Duodenal mucosa (tissue), 2 donors: ENCODE data around the gene LMOD1.

Experiments
- H3K27ac ChIP-seq: one replicate; pipeline ENCODE4 v1.7.0; 2013; ENCODE audit warnings: low read depth, low read length
- H3K27me3 ChIP-seq, 2 donors: one replicate each; pipeline ENCODE4 v1.7.0; 2013; ENCODE audit warnings: low read length in 2 of 2, control low read depth in 1 of 2; ENCODE audit not compliant: insufficient read depth in 2 of 2, control insufficient read depth in 1 of 2
- H3K36me3 ChIP-seq, 2 donors: one replicate each; pipeline ENCODE4 v1.7.0; 2013; ENCODE audit warnings: low read length in 2 of 2, control low read depth in 1 of 2; ENCODE audit not compliant: insufficient read depth in 2 of 2, control insufficient read depth in 1 of 2
- H3K4me1 ChIP-seq, 2 donors: one replicate each; pipeline ENCODE4 v1.7.0; 2013; ENCODE audit warnings: low read length in 2 of 2, control low read depth in 1 of 2; ENCODE audit not compliant: insufficient read depth in 2 of 2, control insufficient read depth in 1 of 2
- H3K4me3 ChIP-seq, 2 donors: one replicate each; pipeline ENCODE4 v1.7.0; 2013; ENCODE audit warnings: low read length in 2 of 2, low read depth in 1 of 2
- H3K9ac ChIP-seq, 2 donors: one replicate each; pipeline ENCODE4 v1.7.0; 2013; ENCODE audit warnings: low read length in 2 of 2, low read depth in 1 of 2
- H3K9me3 ChIP-seq, 2 donors: one replicate each; pipeline ENCODE4 v1.7.0; 2013; ENCODE audit warnings: low read length in 2 of 2, control low read depth in 1 of 2; ENCODE audit not compliant: control insufficient read depth in 1 of 2

Gene LMOD1

DNA sequence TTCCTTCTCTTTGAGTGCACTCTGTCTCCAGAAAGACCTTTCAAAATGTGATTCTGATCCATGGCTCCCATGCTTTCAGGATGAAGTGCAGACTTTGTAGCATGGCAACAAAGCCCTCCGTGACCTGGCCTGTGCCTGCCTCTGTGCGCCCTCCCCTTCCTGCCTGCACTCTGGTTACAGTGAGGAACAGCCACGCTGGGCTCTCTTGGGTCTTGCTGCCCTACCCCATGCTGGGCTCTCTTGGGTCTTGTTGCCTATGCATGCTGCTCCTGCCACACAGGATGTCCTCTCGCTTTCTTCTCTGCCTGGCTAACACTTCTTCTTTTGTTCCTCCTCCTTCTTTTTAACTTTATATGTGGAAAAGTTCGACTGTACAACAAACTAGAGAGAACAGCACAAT, 28.0 kb downstream of the LMOD1 start:
- Histone ChIP-seq H3K9me3 (no peaks in the 10 kb centered on the region), H3K36me3 (no peaks in the 10 kb centered on the region), H3K4me1 (peaks cover 0 to 4% of the 10 kb centered on the region in 2 donors), H3K9ac (no peak overlapping the region), H3K27ac (peak overlapping the region; percentile 59), H3K4me3 (no peak overlapping the region), H3K27me3 (no peaks in the 10 kb centered on the region)

- Histone ChIP-seq H3K9me3 (no peaks in the 10 kb centered on the region), H3K27ac (peak overlapping the region; percentile 59), H3K4me3 (no peak overlapping the region), H3K36me3 (no peaks in the 10 kb centered on the region), H3K27me3 (no peaks in the 10 kb centered on the region), H3K9ac (no peak overlapping the region), H3K4me1 (peaks cover 0 to 4% of the 10 kb centered on the region in 2 donors)
Observed at GRCh38 chr1:201917362-201918033, 28.9 kb downstream of the LMOD1 start.

DNA sequence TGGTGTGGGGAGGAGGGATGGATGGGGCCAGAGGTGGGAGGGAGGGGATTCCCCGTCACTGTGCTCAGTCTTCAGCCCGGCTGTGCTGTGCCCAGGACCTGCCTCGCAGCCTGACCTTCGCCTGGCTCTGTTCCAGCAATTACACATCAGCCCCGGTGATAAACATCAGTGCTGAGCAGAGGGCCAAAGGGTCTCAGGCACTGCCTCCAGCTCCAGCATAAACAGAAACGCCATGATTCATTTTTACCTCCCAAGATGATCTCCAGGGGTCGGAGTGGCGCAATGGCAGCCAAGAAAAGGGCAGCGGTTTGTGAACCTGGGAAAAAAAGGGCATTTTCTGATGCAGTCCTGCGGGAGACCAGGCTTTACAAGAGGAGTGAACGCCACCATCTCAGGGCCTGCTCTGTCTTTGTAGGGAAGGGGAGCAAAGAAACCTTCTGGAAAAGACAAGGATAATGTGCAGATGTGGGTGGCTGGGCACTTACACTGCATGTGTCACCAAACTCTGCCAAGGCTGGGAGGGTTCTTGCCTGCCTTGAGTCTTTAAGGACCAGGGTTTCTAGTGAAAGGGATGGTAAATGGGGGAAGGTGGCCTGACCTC, 29.6 kb downstream of the LMOD1 start:
- H3K9ac ChIP-seq, result no peak overlapping the region
- H3K36me3 ChIP-seq, result no peaks in the 10 kb centered on the region
- no peaks in the 10 kb centered on the region for H3K9me3 ChIP-seq
- H3K27me3 ChIP-seq, result no peaks in the 10 kb centered on the region
- H3K4me3 ChIP-seq, result no peak overlapping the region
- peaks cover 0 to 4% of the 10 kb centered on the region in 2 donors for H3K4me1 ChIP-seq
- H3K27ac ChIP-seq, result no peak overlapping the region

- no peaks in the 10 kb centered on the region for H3K36me3 ChIP-seq
- H3K4me1 ChIP-seq, result peaks cover 0 to 4% of the 10 kb centered on the region in 2 donors
- no peak overlapping the region for H3K27ac ChIP-seq
- no peaks in the 10 kb centered on the region for H3K27me3 ChIP-seq
- H3K9ac ChIP-seq, result no peak overlapping the region
- no peak overlapping the region for H3K4me3 ChIP-seq
- H3K9me3 ChIP-seq, result no peaks in the 10 kb centered on the region
Observed at GRCh38 chr1:201914456-201915235, 31.7 kb downstream of the LMOD1 start.

DNA sequence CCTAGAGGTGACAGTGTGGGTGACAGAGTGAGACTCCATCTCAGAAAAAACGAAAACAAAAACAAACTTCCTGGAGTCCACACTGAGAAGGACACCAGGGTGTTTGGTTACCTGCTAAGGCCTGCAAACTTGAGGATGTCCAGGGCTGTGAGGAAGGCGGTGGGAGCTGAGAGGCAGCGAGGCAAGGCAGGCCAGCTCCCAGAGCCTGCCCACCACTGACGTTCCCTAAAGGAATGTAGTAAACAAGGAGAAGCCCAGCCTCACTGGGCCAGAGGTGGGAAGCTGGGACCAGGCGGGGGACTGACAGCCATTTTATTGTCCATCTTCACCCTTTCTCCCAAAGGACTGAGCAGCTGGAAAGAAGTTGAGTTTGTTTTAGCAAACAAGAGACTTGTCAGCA, 33.5 kb downstream of the LMOD1 start:
- Histone ChIP-seq H3K9me3 (no peaks in the 10 kb centered on the region), H3K4me3 (no peak overlapping the region), H3K27me3 (no peaks in the 10 kb centered on the region), H3K9ac (no peak overlapping the region), H3K36me3 (no peaks in the 10 kb centered on the region), H3K27ac (peak overlapping the region; percentile 23), H3K4me1 (no peaks in the 10 kb centered on the region)

- Histone ChIP-seq H3K27ac (no peak overlapping the region), H3K9ac (no peak overlapping the region), H3K4me1 (no peaks in the 10 kb centered on the region), H3K36me3 (no peaks in the 10 kb centered on the region), H3K4me3 (no peak overlapping the region), H3K27me3 (no peaks in the 10 kb centered on the region), H3K9me3 (no peaks in the 10 kb centered on the region)
Observed at GRCh38 chr1:201911826-201912571, 34.3 kb downstream of the LMOD1 start.

DNA sequence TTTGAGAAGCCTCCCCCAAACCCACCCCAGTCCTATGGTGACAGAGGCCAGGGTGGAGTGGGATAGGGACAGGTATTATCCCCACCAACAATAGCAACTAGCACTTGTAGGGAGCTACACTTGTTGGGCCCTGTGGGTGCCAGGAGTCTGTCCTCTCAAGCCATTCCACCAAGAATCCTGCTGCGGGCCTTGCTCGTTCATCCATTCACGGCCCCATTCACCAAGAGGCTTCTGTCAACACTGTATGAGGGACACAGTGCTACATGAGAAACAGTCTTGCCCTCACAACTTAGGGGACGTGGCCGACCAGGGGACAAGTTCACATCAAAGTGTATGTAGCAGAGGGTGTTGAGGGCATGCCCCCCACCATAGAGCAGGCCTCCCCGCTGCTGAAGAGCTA, 38.7 kb downstream of the LMOD1 start:
- Histone ChIP-seq H3K4me1 (no peaks in the 10 kb centered on the region), H3K9ac (no peak overlapping the region), H3K9me3 (no peaks in the 10 kb centered on the region), H3K27ac (no peak overlapping the region), H3K27me3 (no peaks in the 10 kb centered on the region), H3K36me3 (no peaks in the 10 kb centered on the region), H3K4me3 (no peak overlapping the region)

DNA sequence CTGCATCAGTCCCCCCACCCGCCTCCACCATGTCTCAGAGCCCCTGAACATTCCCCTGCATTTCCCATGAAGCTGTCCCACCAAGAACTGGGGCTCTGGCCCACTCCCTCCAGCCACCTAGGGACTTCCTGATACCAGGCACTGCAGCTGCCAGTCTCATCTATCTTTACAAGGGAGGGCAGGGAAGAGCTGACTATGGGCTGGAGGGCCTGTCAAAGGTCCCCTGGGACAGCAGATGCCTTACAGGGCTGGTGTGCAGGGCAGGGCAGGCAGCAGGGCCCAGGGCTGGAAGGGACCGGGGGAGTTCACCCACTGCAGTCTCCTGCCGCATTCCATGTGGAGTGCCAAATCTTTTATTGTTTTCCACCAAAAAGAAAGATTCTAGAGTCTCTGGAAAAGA, 40.0 kb downstream of the LMOD1 start:
- Histone ChIP-seq H3K27me3 (no peaks in the 10 kb centered on the region), H3K9me3 (no peaks in the 10 kb centered on the region), H3K4me3 (no peak overlapping the region), H3K4me1 (no peaks in the 10 kb centered on the region), H3K27ac (no peak overlapping the region), H3K36me3 (no peaks in the 10 kb centered on the region), H3K9ac (no peak overlapping the region)

DNA sequence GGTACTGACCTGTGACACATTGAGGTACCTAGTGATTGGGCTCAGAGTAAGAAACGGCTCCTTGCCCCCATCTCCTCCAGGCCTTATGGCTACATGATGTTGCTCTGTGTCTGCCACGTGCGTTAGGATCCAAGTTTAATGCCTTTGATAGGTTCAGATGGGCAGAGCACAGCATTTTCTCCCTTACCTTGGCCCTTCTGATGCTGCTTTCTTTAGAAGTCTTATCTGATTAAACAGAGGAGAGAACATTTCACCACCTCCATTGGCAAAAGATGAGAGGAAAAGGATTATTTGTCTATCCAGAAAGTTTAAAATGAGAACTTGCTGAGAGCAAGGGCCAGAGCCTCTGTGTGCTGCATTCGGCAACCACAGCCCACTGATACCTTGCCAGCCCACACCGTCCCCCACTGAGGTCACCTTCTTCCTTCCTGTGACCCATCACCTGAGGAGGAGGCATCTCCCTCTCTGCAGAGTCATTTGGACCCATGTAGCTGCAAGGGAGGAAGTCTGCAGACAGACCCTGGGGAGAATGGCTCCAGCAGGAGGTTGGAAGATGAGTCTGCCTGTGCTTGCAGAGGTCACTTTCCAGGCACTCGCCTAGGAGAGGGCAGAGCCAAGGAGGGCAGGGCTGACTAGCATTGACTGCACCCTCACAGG, 41.0 kb downstream of the LMOD1 start:
- Histone ChIP-seq H3K9me3 (no peaks in the 10 kb centered on the region), H3K36me3 (no peaks in the 10 kb centered on the region), H3K4me1 (no peaks in the 10 kb centered on the region), H3K9ac (no peak overlapping the region), H3K27me3 (no peaks in the 10 kb centered on the region), H3K4me3 (no peak overlapping the region), H3K27ac (peak overlapping the region; percentile 30)
